ENCODE data around the gene PTPN2.
A peak's percentile ranks its signal among the peaks of the same experiment; 100 is the strongest.
"Not testable (repeated sequence)": the region's sequence is repeated elsewhere in the genome, so short reads cannot be mapped to it uniquely, and the experiment has no call there.

The PTPN2 gene

DNA sequence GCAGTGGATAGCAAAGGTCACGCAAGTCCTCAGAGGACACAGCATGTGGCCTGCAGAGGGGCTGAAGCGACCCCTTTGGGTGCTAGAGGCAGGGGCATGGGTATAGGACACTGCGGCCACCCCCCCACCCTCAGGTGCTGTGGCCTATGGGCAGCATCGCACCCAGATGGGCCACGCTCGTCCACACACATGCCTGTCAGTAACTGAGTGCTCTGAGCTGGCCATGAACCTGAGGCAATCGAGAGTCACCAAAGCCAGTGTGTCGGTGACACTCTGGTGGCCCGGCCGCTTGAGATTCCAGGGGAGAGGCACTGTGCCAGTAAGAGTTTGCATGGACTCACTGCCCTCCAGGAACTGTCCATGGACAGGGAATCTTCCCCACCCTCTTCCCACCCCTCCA, 22.7 kb upstream of the PTPN2 start:
- Mint-ChIP-seq H3K4me3 (no peak overlapping the region), H3K4me1 (ENCODE audit: low read depth) (peaks cover 14% of the 10 kb centered on the region), H3K27me3 (no peaks in the 10 kb centered on the region), H3K9me3 (no peaks in the 10 kb centered on the region), H3K36me3 (ENCODE audit: low read depth) (peaks cover 1% of the 10 kb centered on the region), H3K27ac (no peak overlapping the region)
- no peak for DNase-seq

DNA sequence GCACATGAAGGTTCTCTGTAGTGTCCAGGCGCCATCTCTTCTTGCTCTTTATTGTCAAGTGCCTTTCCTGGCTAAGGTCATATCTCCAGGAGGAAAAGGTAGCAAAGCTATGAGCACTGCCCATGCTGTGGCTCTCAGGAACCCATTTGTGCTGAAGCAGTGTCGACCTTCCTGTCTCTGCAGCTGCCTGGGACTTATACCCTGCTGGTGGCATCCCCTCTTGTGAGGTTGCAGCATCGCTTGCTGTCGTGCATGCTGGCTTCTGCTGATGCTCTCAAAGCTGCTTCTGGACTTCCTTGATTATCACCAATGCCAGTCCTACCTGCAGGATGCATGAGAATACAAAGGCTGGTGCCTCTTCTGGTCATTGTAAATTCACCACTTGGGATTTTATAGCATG, 22.1 kb upstream of the PTPN2 start:
- DNase-seq: no peak
- Mint-ChIP-seq H3K27ac (no peak overlapping the region), H3K4me3 (no peak overlapping the region), H3K4me1 (ENCODE audit: low read depth) (peaks cover 11% of the 10 kb centered on the region), H3K36me3 (ENCODE audit: low read depth) (no peaks in the 10 kb centered on the region), H3K9me3 (no peaks in the 10 kb centered on the region), H3K27me3 (no peaks in the 10 kb centered on the region)

DNA sequence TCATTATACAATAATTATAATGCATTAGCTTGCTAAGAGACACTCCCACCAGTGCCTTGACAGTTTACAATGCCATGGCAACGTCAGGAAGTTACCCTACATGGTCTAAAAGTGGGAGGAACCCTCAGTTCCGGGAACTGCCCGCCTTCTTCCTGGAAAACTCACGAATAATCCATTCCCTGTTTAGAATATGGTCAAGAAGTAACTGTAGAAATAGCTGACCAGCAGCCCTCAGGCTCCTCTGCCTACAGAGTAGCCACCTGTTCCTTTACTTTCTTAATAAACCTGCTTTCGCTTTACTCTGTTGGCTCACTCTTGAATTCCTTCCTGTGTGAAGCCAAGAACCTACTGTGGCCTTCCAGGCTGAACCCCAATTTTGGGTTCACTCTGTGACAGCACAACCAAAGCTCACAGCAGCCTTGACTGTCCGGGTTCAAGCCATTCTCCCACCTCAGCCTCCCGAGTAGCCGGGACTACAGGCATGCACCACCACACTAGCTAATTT, 20.0 kb upstream of the PTPN2 start:
- DNase-seq: peak; percentile 48
- H3K27ac Mint-ChIP-seq: peak overlapping the region; percentile 83
- no peak overlapping the region for H3K4me3 Mint-ChIP-seq
- no peaks in the 10 kb centered on the region for H3K27me3 Mint-ChIP-seq
- no peaks in the 10 kb centered on the region for H3K9me3 Mint-ChIP-seq
- H3K36me3 Mint-ChIP-seq (ENCODE audit: low read depth): no peaks in the 10 kb centered on the region
- peaks cover 8% of the 10 kb centered on the region for H3K4me1 Mint-ChIP-seq (ENCODE audit: low read depth)

DNA sequence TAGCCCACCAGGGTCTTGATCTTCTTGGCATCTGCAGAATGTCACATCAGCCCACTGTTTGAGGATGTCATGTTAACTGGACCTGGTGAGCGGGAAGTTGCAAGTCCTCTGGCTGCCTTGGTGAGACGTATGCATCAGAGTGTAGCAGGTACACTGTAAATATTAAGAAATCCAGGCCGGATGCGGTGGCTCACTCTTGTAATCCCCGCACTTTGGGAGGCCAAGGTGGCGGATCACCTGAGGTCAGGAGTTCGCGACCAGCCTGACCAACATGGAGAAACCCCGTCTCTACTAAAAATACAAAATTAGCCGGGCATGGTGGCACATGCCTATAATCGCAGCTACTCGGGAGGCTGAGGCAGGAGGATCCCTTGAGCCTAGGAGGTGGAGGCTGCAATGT, 17.2 kb upstream of the PTPN2 start:
- not testable (repeated sequence) for DNase-seq; H3K9me3 Mint-ChIP-seq; H3K27me3 Mint-ChIP-seq; H3K27ac Mint-ChIP-seq; H3K4me1 Mint-ChIP-seq (ENCODE audit: low read depth); H3K36me3 Mint-ChIP-seq (ENCODE audit: low read depth); H3K4me3 Mint-ChIP-seq

DNA sequence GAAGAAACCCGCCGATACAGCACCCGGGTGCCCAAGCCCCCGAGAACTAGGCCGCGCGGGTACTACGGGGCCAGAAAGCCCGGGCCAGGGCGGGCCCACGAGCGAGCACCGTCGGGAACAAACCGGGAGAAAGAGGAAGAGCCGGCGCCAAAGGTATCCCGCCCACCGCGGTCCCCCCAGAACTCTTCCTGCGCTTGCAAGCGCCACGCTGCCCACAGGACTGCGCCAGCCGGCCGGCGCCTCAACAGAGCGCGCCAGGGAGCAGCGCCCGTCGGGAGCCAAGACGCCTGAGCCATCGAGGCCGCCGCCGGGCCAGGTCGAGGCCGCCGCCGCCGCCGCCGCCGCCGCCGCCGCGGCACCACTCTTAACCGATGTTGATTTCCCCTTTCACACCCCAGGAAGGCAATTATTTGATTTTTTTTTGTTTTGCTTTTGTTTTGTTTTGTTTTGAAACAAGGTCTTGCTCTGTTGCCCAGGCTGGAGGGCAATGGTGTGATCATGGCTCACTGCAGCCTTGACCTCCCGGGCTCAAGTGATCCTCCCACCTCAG, 12.8 kb upstream of the PTPN2 start:
- DNase-seq; H3K9me3 Mint-ChIP-seq; H3K27ac Mint-ChIP-seq; H3K36me3 Mint-ChIP-seq (ENCODE audit: low read depth): not testable (repeated sequence)
- Mint-ChIP-seq H3K27me3 (peaks cover 26% of the 10 kb centered on the region), H3K4me3 (peak overlapping the region; percentile 33), H3K4me1 (ENCODE audit: low read depth) (peaks cover 12% of the 10 kb centered on the region)

DNA sequence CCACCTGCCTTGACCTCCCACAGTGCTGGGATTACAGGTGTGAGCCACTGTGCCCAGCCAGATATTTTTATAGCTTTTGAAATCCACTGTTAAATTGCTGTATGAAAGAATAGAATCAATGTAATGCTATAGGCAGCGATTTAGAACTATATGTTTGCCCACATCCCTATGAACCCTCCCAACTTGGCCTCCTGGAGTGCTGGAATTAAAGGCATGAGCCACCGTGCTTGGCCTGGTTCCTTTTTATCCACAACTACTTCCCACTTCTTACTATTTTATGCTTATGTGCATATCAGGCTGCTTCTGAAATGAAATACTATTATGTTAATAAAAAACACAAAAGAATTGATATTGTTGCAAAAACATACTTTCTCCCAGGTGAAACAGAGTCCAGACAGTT, 11.6 kb upstream of the PTPN2 start:
- Mint-ChIP-seq H3K27ac (no peak overlapping the region), H3K4me1 (ENCODE audit: low read depth) (peaks cover 12% of the 10 kb centered on the region), H3K27me3 (peaks cover 26% of the 10 kb centered on the region), H3K36me3 (ENCODE audit: low read depth) (no peaks in the 10 kb centered on the region), H3K9me3 (no peaks in the 10 kb centered on the region), H3K4me3 (no peak overlapping the region)
- DNase-seq: no peak

DNA sequence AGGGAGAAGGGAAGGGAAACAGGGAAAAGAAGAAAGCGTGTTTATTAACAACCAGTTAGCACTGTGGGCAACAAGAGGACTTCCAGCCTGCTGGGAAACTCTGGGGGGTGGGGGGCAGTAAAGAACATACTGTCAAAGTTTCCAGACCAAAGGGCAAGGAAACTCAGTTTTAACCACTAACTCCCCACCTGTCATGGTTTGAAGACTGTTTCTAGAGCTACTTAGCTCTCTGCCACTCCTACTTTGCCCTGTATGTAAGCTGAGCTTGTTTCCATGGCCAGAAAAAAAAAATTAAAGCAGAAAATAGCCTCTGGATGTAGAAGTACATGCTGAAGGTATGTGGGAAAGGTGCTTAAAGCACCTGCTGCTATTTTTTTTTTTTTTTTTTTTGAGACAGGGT, 11.0 kb upstream of the PTPN2 start:
- Mint-ChIP-seq H3K27me3 (peaks cover 26% of the 10 kb centered on the region), H3K9me3 (no peaks in the 10 kb centered on the region), H3K4me1 (ENCODE audit: low read depth) (peaks cover 12% of the 10 kb centered on the region), H3K4me3 (no peak overlapping the region), H3K36me3 (ENCODE audit: low read depth) (no peaks in the 10 kb centered on the region), H3K27ac (no peak overlapping the region)
- no peak for DNase-seq

DNA sequence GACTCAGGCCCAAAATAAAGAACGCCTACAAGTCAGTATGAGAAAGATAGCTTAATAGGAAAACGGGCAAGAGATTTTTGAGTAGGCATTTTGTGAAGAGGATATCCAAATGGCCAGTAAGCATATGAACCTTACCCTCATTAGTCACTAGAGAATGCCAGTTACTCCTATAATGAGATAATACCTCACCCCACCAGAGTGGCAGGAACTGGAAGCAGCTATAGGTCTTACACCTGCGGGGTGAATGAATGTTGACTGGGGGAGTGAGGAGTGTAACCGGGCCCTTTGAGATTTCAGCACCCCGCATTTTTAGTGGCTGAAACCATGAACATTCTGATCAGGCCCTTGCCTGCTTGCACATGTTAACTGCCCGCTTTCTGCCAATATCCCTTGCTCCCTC, 7.5 kb upstream of the PTPN2 start:
- Mint-ChIP-seq H3K36me3 (ENCODE audit: low read depth) (no peaks in the 10 kb centered on the region), H3K27me3 (peaks cover 22% of the 10 kb centered on the region), H3K4me3 (no peak overlapping the region), H3K4me1 (ENCODE audit: low read depth) (peaks cover 13% of the 10 kb centered on the region), H3K9me3 (no peaks in the 10 kb centered on the region), H3K27ac (no peak overlapping the region)
- no peak for DNase-seq

DNA sequence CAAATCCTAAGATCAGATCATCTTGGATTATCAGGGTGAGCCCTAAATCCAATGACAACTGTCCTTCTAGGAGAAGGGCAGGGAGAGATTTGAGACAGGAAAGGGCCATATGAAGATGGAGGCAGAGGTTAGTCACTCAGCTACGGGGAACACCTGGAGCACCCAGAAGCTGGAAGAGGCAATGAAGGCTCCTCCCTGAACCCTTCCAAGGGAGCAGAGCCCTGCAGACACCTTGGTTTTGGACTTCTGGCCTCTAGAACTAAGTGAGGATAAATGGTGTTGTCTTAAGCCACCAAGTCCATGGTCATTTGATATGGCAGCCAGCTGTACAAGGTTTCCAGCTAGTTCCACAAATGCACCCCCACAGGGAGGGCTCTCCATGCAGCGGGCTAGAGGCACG, 6.9 kb upstream of the PTPN2 start:
- Mint-ChIP-seq H3K27ac (no peak overlapping the region), H3K36me3 (ENCODE audit: low read depth) (no peaks in the 10 kb centered on the region), H3K4me1 (ENCODE audit: low read depth) (peaks cover 14% of the 10 kb centered on the region), H3K27me3 (peaks cover 20% of the 10 kb centered on the region), H3K4me3 (no peak overlapping the region), H3K9me3 (no peaks in the 10 kb centered on the region)
- no peak for DNase-seq

DNA sequence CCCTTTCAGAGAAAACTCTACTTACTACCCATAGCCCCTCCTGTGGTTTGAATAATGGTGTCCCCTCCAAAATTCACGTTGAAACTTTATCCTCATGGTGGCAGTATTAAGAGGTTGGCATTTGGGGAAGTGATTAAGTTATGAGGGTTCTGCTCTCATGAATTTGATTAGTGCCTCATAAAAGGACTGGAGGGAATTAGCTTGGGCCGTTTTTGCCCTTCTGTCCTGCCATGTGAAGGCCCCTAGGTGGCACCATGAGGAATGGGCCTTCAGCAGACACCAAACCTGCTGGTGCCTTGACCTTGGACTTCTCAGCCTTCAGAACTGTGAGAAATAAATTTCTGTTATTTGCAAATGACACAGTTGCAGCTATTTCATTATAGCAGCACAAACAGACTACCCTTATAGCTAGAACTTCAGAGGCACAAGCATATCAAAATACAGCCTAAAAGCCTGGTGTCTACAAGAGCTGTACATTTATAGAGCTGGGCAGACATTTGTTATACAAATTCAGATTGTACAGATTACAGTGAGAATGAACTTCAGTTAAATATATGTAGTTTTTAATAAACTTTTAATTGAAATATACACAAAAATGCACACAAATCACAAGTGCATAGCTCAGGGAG, 2.6 kb upstream of the PTPN2 start:
- peaks cover 30% of the 10 kb centered on the region for H3K4me1 Mint-ChIP-seq (ENCODE audit: low read depth)
- no peaks in the 10 kb centered on the region for H3K27me3 Mint-ChIP-seq
- H3K9me3 Mint-ChIP-seq: no peaks in the 10 kb centered on the region
- H3K4me3 Mint-ChIP-seq: no peak overlapping the region
- peak overlapping the region; percentile 15 for H3K27ac Mint-ChIP-seq
- H3K36me3 Mint-ChIP-seq (ENCODE audit: low read depth): peaks cover 16% of the 10 kb centered on the region
- no peak for DNase-seq

DNA sequence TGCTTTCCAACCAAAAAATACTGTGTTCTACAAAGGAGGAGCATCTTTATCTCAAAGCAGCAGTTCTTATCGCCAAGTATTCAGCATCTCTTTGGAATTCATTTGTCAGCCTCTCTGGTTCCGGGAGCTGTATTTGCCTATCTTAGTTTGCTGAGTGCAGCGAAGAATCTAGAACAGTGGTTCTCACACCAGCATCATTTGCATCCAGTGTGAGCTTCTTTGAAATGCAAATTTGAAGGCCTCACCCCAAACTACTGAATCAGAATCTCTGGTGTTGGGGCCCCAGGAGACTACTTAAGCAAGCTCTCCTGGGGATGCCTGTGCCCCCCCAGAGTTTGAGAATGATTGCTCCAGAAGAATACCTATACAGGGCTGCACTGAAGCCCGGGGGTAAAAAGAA, 1.5 kb upstream of the PTPN2 start:
- H3K4me1 Mint-ChIP-seq (ENCODE audit: low read depth): peaks cover 41% of the 10 kb centered on the region
- peaks cover 27% of the 10 kb centered on the region for H3K36me3 Mint-ChIP-seq (ENCODE audit: low read depth)
- DNase-seq: no peak
- H3K4me3 Mint-ChIP-seq: peak overlapping the region; percentile 86
- H3K27me3 Mint-ChIP-seq: no peaks in the 10 kb centered on the region
- H3K27ac Mint-ChIP-seq: peak overlapping the region; percentile 29
- H3K9me3 Mint-ChIP-seq: no peaks in the 10 kb centered on the region

DNA sequence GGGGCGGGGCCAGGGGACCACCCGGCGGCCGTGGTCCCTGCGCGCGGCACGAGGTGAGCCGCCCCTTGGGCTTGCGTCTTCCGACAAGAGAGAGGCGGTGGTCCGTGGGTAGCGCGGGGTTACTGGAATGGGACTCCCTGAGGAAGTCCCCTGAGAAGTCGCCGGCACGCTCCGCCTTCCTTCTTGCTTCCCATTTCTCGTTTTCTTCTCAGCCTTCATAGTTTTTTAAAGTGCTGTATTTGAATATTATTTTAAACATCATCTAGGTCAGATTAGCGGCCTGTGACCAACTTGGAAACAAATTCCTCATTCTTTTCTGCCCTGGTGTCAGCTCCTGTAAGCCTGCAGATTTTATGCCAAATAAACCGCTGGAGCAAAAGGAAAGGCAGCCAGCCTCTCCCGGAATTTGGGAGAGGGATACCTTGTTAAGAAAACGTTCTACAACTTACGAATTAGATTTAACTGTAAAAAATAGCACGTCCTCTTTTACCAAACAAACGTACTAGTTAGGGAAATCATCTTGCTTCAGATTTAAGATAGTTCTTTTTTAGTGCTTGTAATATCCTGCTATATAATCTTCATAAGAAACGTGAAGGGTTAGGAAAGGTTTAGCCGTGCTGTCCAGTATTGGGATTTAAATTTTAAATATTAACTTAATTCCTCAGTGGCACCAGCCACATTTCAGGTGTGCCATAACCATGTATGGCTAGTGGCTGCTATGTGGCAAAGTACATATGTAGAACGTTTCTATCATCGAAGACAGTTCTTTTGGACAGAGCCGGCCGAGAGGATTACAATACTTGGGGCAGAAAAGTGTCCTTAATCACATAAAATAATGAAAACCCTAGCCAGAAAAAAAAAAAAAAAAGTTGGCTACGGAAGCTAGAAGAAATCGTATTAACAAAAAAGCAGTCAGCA, 628 bp upstream of the PTPN2 start:
- Mint-ChIP-seq H3K4me3 (peak overlapping the region; percentile 86), H3K4me1 (ENCODE audit: low read depth) (peaks cover 50% of the 10 kb centered on the region), H3K9me3 (no peaks in the 10 kb centered on the region), H3K27me3 (no peaks in the 10 kb centered on the region), H3K36me3 (ENCODE audit: low read depth) (peaks cover 31% of the 10 kb centered on the region), H3K27ac (peak overlapping the region; percentile 93)
- no peak for DNase-seq

DNA sequence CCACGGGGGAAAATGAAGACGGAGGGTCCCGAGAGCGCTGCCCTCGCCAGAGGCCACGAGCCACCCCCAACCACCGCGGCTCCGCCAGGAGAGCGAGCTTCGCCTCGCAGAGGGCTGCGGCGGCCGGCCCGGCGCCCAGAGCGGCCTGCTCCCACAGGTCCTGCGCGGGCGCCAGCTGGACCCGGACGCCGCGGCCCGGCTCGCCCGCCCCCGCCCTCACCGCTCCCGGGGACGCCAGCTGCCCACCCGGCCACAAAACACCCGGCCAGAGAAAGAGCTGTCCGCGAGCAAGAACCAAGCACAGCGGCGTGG, 709 bp downstream of the PTPN2 start:
- Mint-ChIP-seq H3K9me3 (no peaks in the 10 kb centered on the region), H3K27ac (peak overlapping the region; percentile 96), H3K4me3 (peak overlapping the region; percentile 96), H3K27me3 (no peaks in the 10 kb centered on the region), H3K36me3 (ENCODE audit: low read depth) (peaks cover 34% of the 10 kb centered on the region), H3K4me1 (ENCODE audit: low read depth) (peaks cover 59% of the 10 kb centered on the region)
- no peak for DNase-seq

DNA sequence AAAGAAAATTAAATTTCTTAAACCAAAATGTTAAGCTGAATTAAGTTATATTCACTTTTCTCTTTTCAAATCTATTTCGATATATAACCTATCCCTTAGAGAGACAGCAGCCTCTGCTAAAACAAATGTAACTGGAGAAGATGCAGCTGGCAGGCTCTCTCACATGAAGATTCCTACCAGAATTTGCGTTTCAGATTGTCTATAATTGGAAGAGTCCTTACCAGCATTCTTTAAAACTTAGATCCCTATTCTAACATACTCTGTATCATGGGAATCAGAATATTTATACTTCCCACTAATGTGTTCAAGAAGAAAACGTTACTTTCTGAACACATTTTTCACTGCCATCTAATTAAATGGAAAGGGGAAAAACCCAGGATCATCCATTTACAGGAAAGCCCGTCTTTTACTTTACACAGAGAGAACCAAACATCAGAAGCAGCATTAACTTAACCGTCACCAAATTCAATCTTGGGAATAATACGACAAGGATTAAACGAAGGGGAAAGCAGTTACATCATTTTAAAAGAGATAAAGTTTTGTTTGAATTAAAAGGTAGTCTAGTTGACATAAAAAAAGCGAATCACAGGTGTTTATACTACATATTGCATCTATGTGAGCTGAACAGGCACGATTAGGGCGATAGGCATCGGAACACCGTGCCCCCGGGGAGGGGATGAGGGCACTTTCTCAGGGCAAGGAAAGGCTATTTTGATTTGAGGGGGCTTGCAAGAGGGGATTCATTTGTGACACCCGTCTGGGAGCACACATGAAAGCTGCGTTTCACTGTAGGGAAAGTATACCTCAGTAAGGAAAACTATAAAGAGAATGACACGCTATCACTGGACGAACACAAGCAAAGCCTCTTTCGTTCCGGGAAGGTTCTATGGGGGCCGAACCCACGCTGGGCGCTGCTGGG, 1.3 kb downstream of the PTPN2 start:
- DNase-seq: no peak
- peaks cover 34% of the 10 kb centered on the region for H3K36me3 Mint-ChIP-seq (ENCODE audit: low read depth)
- H3K4me3 Mint-ChIP-seq: peak overlapping the region; percentile 96
- peak overlapping the region; percentile 96 for H3K27ac Mint-ChIP-seq
- no peaks in the 10 kb centered on the region for H3K9me3 Mint-ChIP-seq
- peaks cover 59% of the 10 kb centered on the region for H3K4me1 Mint-ChIP-seq (ENCODE audit: low read depth)
- H3K27me3 Mint-ChIP-seq: no peaks in the 10 kb centered on the region

All from activated T-cell treated with anti-CD3 and anti-CD28 coated beads, Interleukin-2, amount 50 U/mL, for 24 hours (primary cell).